Lower lobe of right lung (tissue), 2 donors: ENCODE data around the gene CASKIN2. TPM values are rescaled to one million over a fixed set of nuclear protein-coding genes. Genes with fewer than 3 reads are reported as not detected.
A peak's percentile ranks its signal among the peaks of the same experiment; 100 is the strongest.

Experiments used
- ATAC-seq, 2 donors: fragments of 200-7000 bp; cut with Tn5 transposase; one replicate each; pipeline ENCODE4 v1.9.1; 2020 to 2022; ENCODE audit warnings: mild to moderate bottlenecking in 2 of 2, moderate library complexity in 2 of 2
- DNase-seq: peaks from one replicate; pipeline ENCODE4 v3.0.0-alpha.2; 2020
- H3K27ac ChIP-seq: fragments of 200-600 bp; one replicate; pipeline ENCODE4 v1.8.0; 2022
- H3K27me3 ChIP-seq: fragments of 200-600 bp; one replicate; pipeline ENCODE4 v1.8.0; 2022; ENCODE audit warnings: low read depth
- H3K36me3 ChIP-seq: fragments of 200-600 bp; one replicate; pipeline ENCODE4 v1.8.0; 2022; ENCODE audit warnings: mild to moderate bottlenecking
- H3K4me1 ChIP-seq: fragments of 200-600 bp; one replicate; pipeline ENCODE4 v1.8.0; 2022
- H3K4me3 ChIP-seq: fragments of 200-600 bp; one replicate; pipeline ENCODE4 v1.8.0; 2022; ENCODE audit warnings: mild to moderate bottlenecking
- H3K9me3 ChIP-seq: fragments of 200-600 bp; one replicate; pipeline ENCODE4 v1.8.0; 2022
- CTCF ChIP-seq: fragments of 200-600 bp; IDR thresholded peaks from one replicate; pipeline ENCODE4 v1.8.0; 2022; ENCODE audit warnings: antibody characterized with exemption, mild to moderate bottlenecking
- intact Hi-C: fragments of 100-400 bp; cut with DNase I; formaldehyde crosslinking; loops from one replicate; pipeline ENCODE4 v1.11.0; 2022
- total RNA-seq: library from RNA; stranded (reverse); fragmentation: NEBNext Ultra II Directional; extraction: Animal tissue kit (Norgen Biotek cat#: 25700); gene quantifications from one replicate; pipeline ENCODE4 v1.2.1, GENCODE V29; 2021
- donor health status: DM: no; HTN: yes; CAD: no; lungs with severe emphysema.

Gene CASKIN2
- total RNA-seq, 1 donor from 2014 or later: 68.8 TPM

DNA sequence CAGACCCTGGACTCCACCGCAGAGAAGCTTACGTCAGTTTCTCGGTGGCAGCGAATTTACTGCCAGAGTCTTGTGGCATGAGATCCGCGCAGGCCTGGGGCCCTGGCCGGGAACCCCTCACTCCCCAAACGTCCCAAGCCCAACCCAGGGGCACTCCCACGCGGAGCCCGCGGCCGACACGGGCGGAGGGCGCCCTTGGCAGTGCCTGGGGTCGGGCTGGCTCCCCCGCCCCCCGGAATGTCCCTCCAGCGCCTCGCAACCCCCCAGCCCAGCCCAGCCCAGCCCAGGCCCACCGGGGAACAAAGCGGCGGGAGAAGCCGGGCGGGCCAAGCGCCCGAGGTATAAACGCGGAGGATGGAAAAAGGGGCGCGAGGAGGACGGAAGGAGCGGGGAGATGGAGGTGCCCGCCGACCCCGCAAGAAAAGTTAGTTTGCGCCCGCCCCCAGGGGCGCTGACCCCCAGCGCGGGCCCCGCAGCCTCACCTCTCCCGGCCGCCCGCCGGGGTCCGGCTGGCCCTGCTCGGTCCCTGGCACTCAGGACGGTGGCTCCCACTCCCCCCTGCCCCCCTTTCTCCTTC, 330 bp downstream of the CASKIN2 start:
- intact Hi-C loops: no loop called here
- H3K9me3 ChIP-seq: no peaks in the 10 kb centered on the region
- peaks cover 59% of the 10 kb centered on the region for H3K4me1 ChIP-seq
- ATAC-seq (peak; percentile 0 to 1), DNase-seq (peak; percentile 51)
- no peaks in the 10 kb centered on the region for H3K27me3 ChIP-seq
- TF ChIP-seq CTCF: no peak
- peak overlapping the region; percentile 68 for H3K4me3 ChIP-seq
- H3K36me3 ChIP-seq: peaks cover 18% of the 10 kb centered on the region
- H3K27ac ChIP-seq: peak overlapping the region; percentile 86

GRCh38 chr17:75514299-75514918, 928 bp downstream of the CASKIN2 start:
- H3K27me3 ChIP-seq: no peaks in the 10 kb centered on the region
- peak; percentile 57 for DNase-seq
- H3K4me1 ChIP-seq: peaks cover 59% of the 10 kb centered on the region
- no peaks in the 10 kb centered on the region for H3K9me3 ChIP-seq
- no peak for TF ChIP-seq CTCF
- peak overlapping the region; percentile 86 for H3K27ac ChIP-seq
- peaks cover 14% of the 10 kb centered on the region for H3K36me3 ChIP-seq
- ATAC-seq: no peak
- intact Hi-C loops: no loop called here
- H3K4me3 ChIP-seq: peak overlapping the region; percentile 68

GRCh38 chr17:75513641-75514000, 1.7 kb downstream of the CASKIN2 start:
- Histone ChIP-seq H3K36me3 (peaks cover 13% of the 10 kb centered on the region), H3K9me3 (no peaks in the 10 kb centered on the region), H3K27ac (peak overlapping the region; percentile 86), H3K4me3 (peak overlapping the region; percentile 68), H3K27me3 (no peaks in the 10 kb centered on the region), H3K4me1 (peaks cover 65% of the 10 kb centered on the region)
- intact Hi-C loops: no loop called here
- no peak for ATAC-seq
- peak; percentile 43 for DNase-seq
- no peak for TF ChIP-seq CTCF

GRCh38 chr17:75512926-75513640, 2.3 kb downstream of the CASKIN2 start:
- peak overlapping the region; percentile 86 for H3K27ac ChIP-seq
- intact Hi-C loops: no loop called here
- H3K4me1 ChIP-seq: peaks cover 69% of the 10 kb centered on the region
- TF ChIP-seq CTCF: no peak
- H3K9me3 ChIP-seq: no peaks in the 10 kb centered on the region
- H3K4me3 ChIP-seq: peak overlapping the region; percentile 68
- peaks cover 14% of the 10 kb centered on the region for H3K36me3 ChIP-seq
- no peak for ATAC-seq
- no peaks in the 10 kb centered on the region for H3K27me3 ChIP-seq
- no peak for DNase-seq

GRCh38 chr17:75511610-75512575, 3.4 kb downstream of the CASKIN2 start:
- intact Hi-C loops: no loop called here
- Histone ChIP-seq H3K27ac (peak overlapping the region; percentile 86), H3K9me3 (no peaks in the 10 kb centered on the region), H3K36me3 (peaks cover 26% of the 10 kb centered on the region), H3K4me3 (peak overlapping the region; percentile 68), H3K4me1 (peaks cover 60% of the 10 kb centered on the region), H3K27me3 (no peaks in the 10 kb centered on the region)
- no peak for TF ChIP-seq CTCF
- ATAC-seq: peak in 1 of 2 donors; percentile 4
- DNase-seq: peak; percentile 85
